Muscle of leg (tissue), 11 donors: Measurements from ENCODE around the gene HINT2. TPM values are rescaled to one million over a fixed set of nuclear protein-coding genes. Genes with fewer than 3 reads are reported as not detected.

ENCODE experiments used
- DNase-seq: peaks from one replicate; pipeline ENCODE4 v3.0.0; 2013
- H3K27ac ChIP-seq: one replicate; pipeline ENCODE4 v1.5.1; 2013; ENCODE audit warnings: mild to moderate bottlenecking, low read length, control low read depth
- H3K27me3 ChIP-seq: one replicate; pipeline ENCODE4 v1.6.1; 2013; ENCODE audit warnings: low read length; ENCODE audit not compliant: control insufficient read depth, insufficient read depth
- H3K36me3 ChIP-seq: one replicate; pipeline ENCODE4 v1.6.1; 2013; ENCODE audit warnings: low read length; ENCODE audit not compliant: control insufficient read depth, insufficient read depth
- H3K4me1 ChIP-seq: one replicate; pipeline ENCODE4 v1.6.1; 2013; ENCODE audit warnings: low read length; ENCODE audit not compliant: control insufficient read depth, insufficient read depth
- H3K4me3 ChIP-seq: one replicate; pipeline ENCODE4 v1.5.1; 2013; ENCODE audit warnings: low read length, control low read depth
- H3K9me3 ChIP-seq: replicated peaks from 2 replicates; pipeline ENCODE4 v1.6.1; 2013; ENCODE audit warnings: low read depth, low read length; ENCODE audit not compliant: control insufficient read depth
- WGBS: methylation state at CpG from one replicate; pipeline ENCODE4 v1.1.5; 2013; ENCODE audit warnings: missing lambda C conversion rate; ENCODE audit not compliant: insufficient coverage; 5-methylcytosine and 5-hydroxymethylcytosine counted together
- polyA plus RNA-seq, 8 donors: library from polyadenylated mRNA; unstranded; fragments of 120-200 nt; gene quantifications; one replicate each; pipeline versions ENCODE4 v1.2.1 to v1.2.3, GENCODE V29; 2013; ENCODE audit warnings: inconsistent platforms in 1 of 8, low replicate concordance in 1 of 8; ENCODE audit not compliant: insufficient read length in 8 of 8, insufficient read depth in 1 of 8
- total RNA-seq: library from RNA; stranded (reverse); fragments of 120-200 nt; gene quantifications from one replicate; pipeline ENCODE4 v1.2.4, GENCODE V29; 2013

Gene HINT2
- total and polyA plus RNA-seq, 9 donors, result 24.5 to 35.6 (median 30.3) TPM

- peaks cover 10% of the 10 kb centered on the region for H3K4me1 ChIP-seq
- H3K9me3 ChIP-seq, result no peaks in the 10 kb centered on the region
- H3K4me3 ChIP-seq, result no peak overlapping the region
- DNase-seq, result no peak
- H3K27ac ChIP-seq, result no peak overlapping the region
- WGBS, result 87% methylated on average over 3 of the region's 3 CpGs
- peaks cover 19% of the 10 kb centered on the region for H3K36me3 ChIP-seq
- peaks cover 47% of the 10 kb centered on the region for H3K27me3 ChIP-seq
These were observed 41.4 kb upstream of the HINT2 start for GRCh38 chr9:35856206-35856605.

GRCh38 chr9:35854091-35854762 is 39.4 kb upstream of the HINT2 start:
- Histone ChIP-seq H3K9me3 (no peaks in the 10 kb centered on the region), H3K4me1 (no peaks in the 10 kb centered on the region), H3K27ac (no peak overlapping the region), H3K36me3 (peaks cover 19% of the 10 kb centered on the region), H3K27me3 (peaks cover 35% of the 10 kb centered on the region), H3K4me3 (no peak overlapping the region)
- DNase-seq, result no peak
- WGBS, result 100% methylated on average over 1 of the region's 7 CpGs

GRCh38 chr9:35852876-35853865 is 38.3 kb upstream of the HINT2 start:
- H3K9me3 ChIP-seq, result no peaks in the 10 kb centered on the region
- peaks cover 22% of the 10 kb centered on the region for H3K36me3 ChIP-seq
- H3K27ac ChIP-seq, result no peak overlapping the region
- no peak for DNase-seq
- no peak overlapping the region for H3K4me3 ChIP-seq
- peaks cover 5% of the 10 kb centered on the region for H3K4me1 ChIP-seq
- H3K27me3 ChIP-seq, result peaks cover 35% of the 10 kb centered on the region
- WGBS, result 91% methylated on average over 23 of the region's 25 CpGs

DNA sequence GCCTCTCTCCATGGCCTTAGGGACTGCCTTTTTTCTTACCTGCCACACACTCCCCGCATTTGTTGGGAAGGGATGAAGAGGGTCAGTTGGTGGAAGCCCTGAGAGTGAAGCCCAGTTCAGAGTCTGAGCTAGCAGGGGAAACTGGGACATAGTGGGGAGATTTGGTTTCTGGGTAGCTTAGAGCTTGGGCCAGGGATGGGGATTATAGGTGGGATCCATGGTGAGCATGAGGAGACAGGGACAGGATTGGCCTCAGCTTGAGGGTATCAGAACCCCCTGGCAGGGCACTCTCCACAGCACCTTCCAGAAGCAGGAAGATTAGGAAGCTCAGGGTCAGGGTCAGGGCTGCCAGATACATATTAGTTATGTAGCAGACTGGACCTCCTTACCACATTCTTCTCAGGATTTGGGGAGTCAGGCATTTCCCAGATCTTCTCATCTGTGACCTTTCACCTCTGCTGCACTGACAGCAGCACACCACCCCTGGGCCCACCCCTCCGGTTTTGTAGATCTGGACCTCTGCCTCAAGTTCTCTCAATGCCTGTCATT is 37.5 kb upstream of the HINT2 start:
- H3K36me3 ChIP-seq, result peaks cover 23% of the 10 kb centered on the region
- no peaks in the 10 kb centered on the region for H3K9me3 ChIP-seq
- H3K27me3 ChIP-seq, result peaks cover 39% of the 10 kb centered on the region
- 100% methylated on average over 2 of the region's 2 CpGs for WGBS
- DNase-seq, result no peak
- no peak overlapping the region for H3K4me3 ChIP-seq
- no peak overlapping the region for H3K27ac ChIP-seq
- peaks cover 12% of the 10 kb centered on the region for H3K4me1 ChIP-seq

- H3K27me3 ChIP-seq, result peaks cover 25% of the 10 kb centered on the region
- 60% methylated on average over 1 of the region's 4 CpGs for WGBS
- H3K4me3 ChIP-seq, result no peak overlapping the region
- H3K36me3 ChIP-seq, result peaks cover 26% of the 10 kb centered on the region
- H3K4me1 ChIP-seq, result peaks cover 40% of the 10 kb centered on the region
- peak; percentile 68 for DNase-seq
- no peaks in the 10 kb centered on the region for H3K9me3 ChIP-seq
- peak overlapping the region; percentile 60 for H3K27ac ChIP-seq
These were observed 33.1 kb upstream of the HINT2 start for GRCh38 chr9:35847792-35848572.

DNA sequence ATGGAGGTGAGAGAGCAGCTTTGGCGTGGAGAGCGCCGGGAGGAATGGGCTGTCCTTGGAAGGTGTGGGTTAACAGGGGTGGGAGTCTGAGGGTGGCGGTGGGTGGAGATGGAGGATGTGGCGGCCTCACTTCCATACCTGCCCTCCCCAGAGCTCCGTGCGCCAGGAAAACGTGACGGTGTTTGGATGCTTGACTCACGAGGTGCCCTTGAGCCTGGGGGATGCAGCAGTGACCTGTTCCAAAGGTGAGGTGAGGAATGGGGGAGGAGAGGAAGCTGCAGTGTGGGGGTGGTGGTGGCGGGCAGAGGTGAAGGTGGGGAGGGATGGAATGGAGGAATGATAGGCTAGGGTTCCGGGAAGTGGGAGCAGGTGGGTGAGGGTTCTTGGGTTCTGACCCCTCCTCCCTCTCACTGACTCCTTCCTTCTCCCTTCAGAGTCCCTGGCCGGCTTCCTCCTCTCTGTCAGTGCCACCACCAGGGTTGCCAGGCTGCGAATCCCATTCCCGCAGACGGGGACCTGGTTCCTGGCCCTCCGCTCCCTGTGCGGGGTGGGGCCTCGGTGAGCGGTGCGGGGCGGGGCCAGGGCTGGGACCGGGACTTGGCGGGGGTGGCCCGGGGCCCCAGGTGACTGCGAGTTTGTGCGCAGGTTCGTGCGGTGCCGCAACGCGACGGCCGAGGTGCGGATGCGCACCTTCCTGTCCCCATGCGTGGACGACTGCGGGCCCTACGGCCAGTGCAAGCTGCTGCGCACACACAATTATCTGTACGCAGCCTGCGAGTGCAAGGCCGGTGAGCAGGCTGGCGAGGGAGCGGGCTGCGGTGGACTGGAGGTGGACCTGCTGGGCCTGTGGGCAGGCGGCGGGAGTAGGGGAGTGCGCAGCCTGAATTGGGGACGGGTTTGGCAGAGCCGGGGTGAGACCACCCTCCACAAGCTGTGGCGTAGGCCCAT is 31.3 kb upstream of the HINT2 start:
- H3K27me3 ChIP-seq, result peaks cover 26% of the 10 kb centered on the region
- WGBS, result 53% methylated on average over 49 of the region's 53 CpGs
- no peak overlapping the region for H3K4me3 ChIP-seq
- H3K27ac ChIP-seq, result no peak overlapping the region
- no peaks in the 10 kb centered on the region for H3K9me3 ChIP-seq
- peaks cover 26% of the 10 kb centered on the region for H3K36me3 ChIP-seq
- H3K4me1 ChIP-seq, result peaks cover 42% of the 10 kb centered on the region
- DNase-seq, result no peak

- H3K36me3 ChIP-seq, result peaks cover 26% of the 10 kb centered on the region
- H3K27ac ChIP-seq, result peak overlapping the region; percentile 89
- DNase-seq, result peak; percentile 98
- 33% methylated on average over 3 of the region's 7 CpGs for WGBS
- peaks cover 42% of the 10 kb centered on the region for H3K4me1 ChIP-seq
- no peak overlapping the region for H3K4me3 ChIP-seq
- H3K27me3 ChIP-seq, result peaks cover 36% of the 10 kb centered on the region
- no peaks in the 10 kb centered on the region for H3K9me3 ChIP-seq
These were observed 29.9 kb upstream of the HINT2 start for GRCh38 chr9:35844628-35845270.

- Histone ChIP-seq H3K27me3 (peaks cover 42% of the 10 kb centered on the region), H3K27ac (no peak overlapping the region), H3K4me1 (peaks cover 34% of the 10 kb centered on the region), H3K36me3 (peaks cover 24% of the 10 kb centered on the region), H3K4me3 (no peak overlapping the region), H3K9me3 (no peaks in the 10 kb centered on the region)
- WGBS, result 87% methylated on average over 3 of the region's 3 CpGs
- DNase-seq, result no peak
These were observed 28.0 kb upstream of the HINT2 start for GRCh38 chr9:35842795-35843194.
